ENCODE measurements around the gene VSIG10L2. TPM values are rescaled to one million over a fixed set of nuclear protein-coding genes. Genes with fewer than 3 reads are reported as not detected.

VSIG10L2 gene
- polyA plus RNA-seq, 2 of the 4 experiments (the other 2 are of a cell fraction): not detected

DNA sequence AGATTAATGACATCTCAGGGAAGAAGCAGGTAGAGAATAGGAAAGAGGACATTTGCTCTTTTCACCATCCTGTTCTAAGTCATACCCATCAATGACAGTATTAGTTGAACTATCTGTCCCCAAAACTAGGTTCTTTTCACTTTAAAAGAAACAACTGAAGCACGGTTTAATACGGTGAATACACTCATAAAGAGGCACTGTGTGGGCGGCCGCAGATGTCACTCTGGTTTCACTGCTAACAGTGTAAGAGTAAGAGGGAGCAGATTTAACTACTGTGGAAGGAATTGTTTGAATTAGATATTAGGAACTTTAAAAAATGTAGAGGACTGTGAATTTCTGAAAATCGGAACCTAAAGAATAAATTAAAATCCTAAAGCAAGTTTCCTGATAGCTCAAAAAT, 49.5 kb downstream of the VSIG10L2 start:
- ATAC-seq: no peak
- Histone ChIP-seq H3K4me1 (no peaks in the 10 kb centered on the region), H3K4me3 (no peak overlapping the region), H3K4me2 (no peak overlapping the region), H3K9me3 (no peaks in the 10 kb centered on the region), H3K27ac (no peak overlapping the region)
- ChIA-PET CTCF (no interaction called here), POLR2A (no interaction called here)
- WGBS (ENCODE audit: missing lambda C conversion rate): 86% methylated on average over 5 of the region's 5 CpGs
- TF ChIP-seq BCL3 (IDR thresholded peaks at IDR 0.05): no peak
- TF ChIP-seq EHMT2 (IDR thresholded peaks at IDR 0.05; ENCODE audit: low read depth): no peak
- FAIRE-seq: no peak
- no peak for DNase-seq (ENCODE audit: low read depth in 1 of 2, low spot score in 1 of 2)

DNA sequence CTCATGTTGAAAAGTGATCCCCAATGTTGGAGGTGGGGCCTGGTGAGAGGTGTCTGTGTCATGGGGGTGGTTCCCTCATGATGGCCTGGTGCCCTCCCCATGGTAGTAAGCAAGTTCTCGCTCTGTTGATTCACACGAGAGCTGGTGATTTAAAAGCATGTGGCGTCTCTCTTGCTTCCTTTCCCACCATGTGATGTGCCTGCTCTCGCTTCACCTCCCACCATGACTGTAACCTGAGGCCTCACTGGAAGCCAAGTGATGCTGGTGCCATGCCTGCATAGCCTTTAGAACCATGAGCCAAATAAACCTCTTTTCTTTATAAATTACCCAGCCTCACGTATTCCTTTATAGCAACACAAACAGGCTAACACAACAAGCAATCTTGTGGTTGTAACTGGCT, 52.4 kb downstream of the VSIG10L2 start:
- no peak overlapping the region for H3K4me2 ChIP-seq
- ChIA-PET CTCF (no interaction called here), POLR2A (no interaction called here)
- no peaks in the 10 kb centered on the region for H3K9me3 ChIP-seq
- no peaks in the 10 kb centered on the region for H3K4me1 ChIP-seq
- no peak overlapping the region for H3K4me3 ChIP-seq
- ATAC-seq: no peak
- no peak for FAIRE-seq
- no peak overlapping the region for H3K27ac ChIP-seq
- WGBS (ENCODE audit: missing lambda C conversion rate): 92% methylated on average over 5 of the region's 5 CpGs
- no peak for DNase-seq (ENCODE audit: low read depth in 1 of 2, low spot score in 1 of 2)
- TF ChIP-seq RNF2 (IDR thresholded peaks at IDR 0.05; ENCODE audit: borderline replicate concordance, low read depth) (no peak), ESRRA (IDR thresholded peaks at IDR 0.05; ENCODE audit: borderline replicate concordance, low read length) (no peak), KDM5A (IDR thresholded peaks at IDR 0.05) (no peak), SMC3 (IDR thresholded peaks at IDR 0.05) (no peak), TFCP2L1 (CRISPR knock-in tag; IDR thresholded peaks at IDR 0.05) (no peak), JUNB (IDR thresholded peaks at IDR 0.05) (no peak), RAD21 (conservative IDR thresholded peaks at IDR 0.05 in 1 of 2, IDR thresholded peaks at IDR 0.05 in 1 of 2) (no peak), GATA3 (IDR thresholded peaks at IDR 0.05; ENCODE audit: borderline replicate concordance) (no peak), HOXB5 (CRISPR knock-in tag; IDR thresholded peaks at IDR 0.05) (no peak), NFE2L2 (conservative IDR thresholded peaks at IDR 0.05; ENCODE audit: low read length) (no peak), KDM1A (IDR thresholded peaks at IDR 0.05; ENCODE audit: low read depth) (no peak), NR3C1 (IDR thresholded peaks at IDR 0.05) (no peak), ZFP36 (IDR thresholded peaks at IDR 0.05; ENCODE audit: borderline replicate concordance, partially characterized antibody) (no peak), NPAS2 (CRISPR knock-in tag; IDR thresholded peaks at IDR 0.05; ENCODE audit: borderline replicate concordance) (no peak)

GRCh38 chr11:125999234-125999880, 53.5 kb downstream of the VSIG10L2 start:
- Histone ChIP-seq H3K27ac (no peak overlapping the region), H3K4me2 (no peak overlapping the region), H3K4me1 (no peaks in the 10 kb centered on the region), H3K9me3 (no peaks in the 10 kb centered on the region), H3K4me3 (no peak overlapping the region)
- POLR2A ChIA-PET: no interaction called here
- FAIRE-seq: no peak
- no peak for TF ChIP-seq HOXA7 (CRISPR knock-in tag; IDR thresholded peaks at IDR 0.05)
- TF ChIP-seq ZSCAN20 (CRISPR knock-in tag; IDR thresholded peaks at IDR 0.05): no peak
- TF ChIP-seq, protein P1, sequence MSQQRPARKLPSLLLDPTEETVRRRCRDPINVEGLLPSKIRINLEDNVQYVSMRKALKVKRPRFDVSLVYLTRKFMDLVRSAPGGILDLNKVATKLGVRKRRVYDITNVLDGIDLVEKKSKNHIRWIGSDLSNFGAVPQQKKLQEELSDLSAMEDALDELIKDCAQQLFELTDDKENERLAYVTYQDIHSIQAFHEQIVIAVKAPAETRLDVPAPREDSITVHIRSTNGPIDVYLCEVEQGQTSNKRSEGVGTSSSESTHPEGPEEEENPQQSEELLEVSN (IDR thresholded peaks at IDR 0.05; ENCODE audit: borderline replicate concordance, low read depth): no peak
- no peak for TF ChIP-seq HOXB5 (CRISPR knock-in tag; IDR thresholded peaks at IDR 0.05)
- TF ChIP-seq GATA3 (IDR thresholded peaks at IDR 0.05; ENCODE audit: borderline replicate concordance): no peak
- CTCF ChIA-PET: interaction anchor here (0.8 kb wide), 1 partner anchor 76 kb away, joined by 4 read pairs; no protein-coding TSS in a partner anchor
- DNase-seq (ENCODE audit: low read depth in 1 of 2, low spot score in 1 of 2): no peak
- WGBS (ENCODE audit: missing lambda C conversion rate): 94% methylated on average over 6 of the region's 6 CpGs
- ATAC-seq: no peak

GRCh38 chr11:126002181-126002580, 56.3 kb downstream of the VSIG10L2 start:
- ChIA-PET CTCF (no interaction called here), POLR2A (no interaction called here)
- no peak for ATAC-seq
- H3K4me2 ChIP-seq: no peak overlapping the region
- H3K4me3 ChIP-seq: no peak overlapping the region
- WGBS (ENCODE audit: missing lambda C conversion rate): 81% methylated on average over 4 of the region's 4 CpGs
- no peak for FAIRE-seq
- no peaks in the 10 kb centered on the region for H3K9me3 ChIP-seq
- no peak for DNase-seq (ENCODE audit: low read depth in 1 of 2, low spot score in 1 of 2)
- no peak for TF ChIP-seq CBX8 (IDR thresholded peaks at IDR 0.05)
- TF ChIP-seq TFCP2L1 (CRISPR knock-in tag; IDR thresholded peaks at IDR 0.05): no peak
- TF ChIP-seq CBX2 (IDR thresholded peaks at IDR 0.05; ENCODE audit: borderline replicate concordance, low read depth): no peak
- TF ChIP-seq MAZ (IDR thresholded peaks at IDR 0.05; ENCODE audit: borderline replicate concordance, low read depth, low read length): no peak
- TF ChIP-seq, protein P1 (IDR thresholded peaks at IDR 0.05; ENCODE audit: borderline replicate concordance, low read depth): no peak
- no peak for TF ChIP-seq BCL3 (IDR thresholded peaks at IDR 0.05)
- TF ChIP-seq PHF8 (IDR thresholded peaks at IDR 0.05; ENCODE audit: borderline replicate concordance, low read depth): no peak
- H3K4me1 ChIP-seq: peaks cover 4% of the 10 kb centered on the region; the same call in 2 of the 3 replicates
- H3K27ac ChIP-seq: no peak overlapping the region
